Gastrocnemius medialis (tissue), 4 donors: Measurements from ENCODE around the gene SMAD3.

Source experiments
- CTCF ChIP-seq, 5 experiments: fragments of 450-650 bp in 3 of 5; fragments of 200-600 bp in 2 of 5; sonication (generic) in 2 of 5; IDR thresholded peaks in 4 of 5; conservative IDR thresholded peaks in 1 of 5; 1 replicate in 4 of 5; 2 replicates in 1 of 5; pipeline ENCODE4 v1.5.1; 2016 to 2019; ENCODE audit warnings: antibody characterized with exemption in 5 of 5, mild to moderate bottlenecking in 3 of 5, moderate library complexity in 3 of 5
- POLR2A ChIP-seq, 2 donors: fragments of 450-650 bp; IDR thresholded peaks; one replicate each; pipeline ENCODE4 v1.6.1; 2017; ENCODE audit warnings: antibody characterized with exemption in 2 of 2, mild to moderate bottlenecking in 2 of 2, moderate library complexity in 2 of 2

GRCh38 chr15:67188551-67189218 lies 123.3 kb downstream of the SMAD3 start:
- TF ChIP-seq CTCF (IDR thresholded peaks at IDR 0.05 in 4 of 5, conservative IDR thresholded peaks at IDR 0.05 in 1 of 5) (no peak), POLR2A (IDR thresholded peaks at IDR 0.05) (no peak)
